ENCODE data around the gene SLC25A18. TPM values are rescaled to one million over a fixed set of nuclear protein-coding genes. Genes with fewer than 3 reads are reported as not detected.
A peak's percentile ranks its signal among the peaks of the same experiment; 100 is the strongest.

The SLC25A18 gene
- total and polyA plus RNA-seq, 2 of the 8 experiments (the other 6 are each of a cell fraction or from before 2014, with no cell fraction given), result 2.8 to 2.9 TPM

DNA sequence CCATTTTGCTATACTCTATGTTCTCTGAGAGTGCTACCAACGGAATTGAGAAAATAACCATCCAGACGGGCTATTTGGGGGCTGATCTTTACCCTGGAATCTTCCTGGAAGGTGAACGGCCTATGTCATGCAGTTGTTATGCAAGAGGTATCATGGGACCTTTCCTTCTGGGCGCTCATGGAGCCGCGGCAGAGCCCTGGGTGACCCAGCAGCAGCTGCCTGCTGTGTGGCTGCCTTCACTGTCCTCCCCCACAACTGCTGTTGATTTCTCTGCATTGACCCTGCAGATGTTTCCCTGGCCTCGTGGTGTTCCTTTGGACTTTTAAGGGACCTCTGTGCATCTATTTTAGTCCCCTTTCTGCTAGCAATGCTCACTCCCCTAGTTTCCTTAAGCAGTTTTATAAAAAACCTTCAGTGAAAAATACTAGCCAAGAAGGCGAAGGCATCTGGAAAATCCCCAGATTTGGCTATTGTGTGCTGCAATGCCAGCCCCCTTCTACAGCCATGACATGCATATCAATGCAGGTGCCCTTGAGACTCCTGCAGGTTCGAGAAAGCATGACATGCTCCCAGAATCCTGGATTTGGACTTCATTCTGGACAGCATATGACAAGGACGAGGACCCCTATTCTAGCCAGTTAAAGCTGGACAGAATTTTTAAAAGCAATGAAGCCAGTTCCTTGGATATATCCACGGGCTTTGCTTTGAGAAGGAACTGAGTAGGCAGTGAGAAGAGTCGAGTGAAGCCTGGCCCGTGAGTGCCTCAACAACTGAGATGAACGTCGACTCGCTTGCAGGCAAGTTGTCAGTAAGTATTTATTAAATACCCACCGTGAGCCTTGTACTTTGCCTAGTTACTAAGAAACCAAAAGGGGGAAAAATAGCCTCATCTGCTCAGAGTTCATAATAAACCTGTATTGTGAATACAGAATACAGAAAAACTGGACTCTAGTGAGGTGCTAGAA, at the start of gene SLC25A18 (continued):
- TF ChIP-seq NRF1 (IDR thresholded peaks at IDR 0.05; ENCODE audit: low read depth, low read length), result no peak
- TF ChIP-seq, protein P1, sequence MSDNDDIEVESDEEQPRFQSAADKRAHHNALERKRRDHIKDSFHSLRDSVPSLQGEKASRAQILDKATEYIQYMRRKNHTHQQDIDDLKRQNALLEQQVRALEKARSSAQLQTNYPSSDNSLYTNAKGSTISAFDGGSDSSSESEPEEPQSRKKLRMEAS (IDR thresholded peaks at IDR 0.05), result 0 out of 2 replicates have a peak, but pooled peaks have one; percentile 22
- TF ChIP-seq SP1 (IDR thresholded peaks at IDR 0.05; ENCODE audit: low read depth, low read length), result peak; percentile 12; the same call in 1 of the 2 replicates
- TF ChIP-seq KDM5A (IDR thresholded peaks at IDR 0.05; ENCODE audit: low read length), result no peak
- no peak for TF ChIP-seq SIN3A (conservative IDR thresholded peaks at IDR 0.05 in 1 of 2, IDR thresholded peaks at IDR 0.05 in 1 of 2; ENCODE audit: low read depth in 1 of 2, low read length in 2 of 2)
- TF ChIP-seq TCF12 (IDR thresholded peaks at IDR 0.05; ENCODE audit: low read depth, low read length), result peak; percentile 5; the same call in 1 of the 2 replicates
- TF ChIP-seq GABPA (IDR thresholded peaks at IDR 0.05; ENCODE audit: borderline replicate concordance, insufficient read depth, low read length), result no peak
- TF ChIP-seq, protein P2, sequence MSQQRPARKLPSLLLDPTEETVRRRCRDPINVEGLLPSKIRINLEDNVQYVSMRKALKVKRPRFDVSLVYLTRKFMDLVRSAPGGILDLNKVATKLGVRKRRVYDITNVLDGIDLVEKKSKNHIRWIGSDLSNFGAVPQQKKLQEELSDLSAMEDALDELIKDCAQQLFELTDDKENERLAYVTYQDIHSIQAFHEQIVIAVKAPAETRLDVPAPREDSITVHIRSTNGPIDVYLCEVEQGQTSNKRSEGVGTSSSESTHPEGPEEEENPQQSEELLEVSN (IDR thresholded peaks at IDR 0.05), result no peak
- TF ChIP-seq TAF1 (IDR thresholded peaks at IDR 0.05; ENCODE audit: low read depth, low read length), result no peak
- no peak for TF ChIP-seq BCL11A (IDR thresholded peaks at IDR 0.05; ENCODE audit: low read depth in 2 of 2, low read length in 2 of 2)
